HCT116 (cell line): ENCODE data around the gene ATG4B. TPM values are rescaled to one million over a fixed set of nuclear protein-coding genes. Genes with fewer than 3 reads are reported as not detected.

ENCODE experiments used
- ATAC-seq: fragments of 200-7000 bp; cut with Tn5 transposase; 2 replicates; pipeline ENCODE4 v1.9.1; 2020; ENCODE audit warnings: mild to moderate bottlenecking, moderate library complexity
- BruUV-seq: library from RNA; stranded (reverse); fragments of 400-500 nt; replicated peaks from 2 replicates; lab custom pipeline; 2021; lab: Mats Ljungman, UMichigan
- CTCF ChIA-PET: fragments of 300-600 bp; sonication (Branson Sonifier 250); formaldehyde crosslinking; loops from one replicate; lab custom pipeline; 2021; ENCODE audit warnings: antibody characterized with exemption; lab: Charles Lee
- POLR2A ChIA-PET: fragments of 300-600, 350-600 bp; sonication (Branson Sonifier 250); formaldehyde crosslinking; loops from one replicate; lab custom pipeline; 2021; ENCODE audit warnings: antibody characterized with exemption; lab: Charles Lee
- RAD21 ChIA-PET, 2 experiments: fragments of 300-600 bp; sonication (Branson Sonifier 250); formaldehyde crosslinking; loops; one replicate each; lab custom pipeline; 2023; ENCODE audit warnings: low total read pairs in 2 of 2; ENCODE audit not compliant: uncharacterized antibody in 2 of 2, unreplicated experiment in 2 of 2, low non-redundant PET in 1 of 2; lab: Charles Lee
- DNase-seq: peaks from one replicate; pipeline ENCODE4 v3.0.0-alpha.2; 2010; ENCODE audit warnings: low read depth, low spot score
- H2AFZ ChIP-seq: fragments of 200-600 bp; shearing (Covaris generic), sonication (generic); 2 replicates; pipeline ENCODE4 v1.6.1; 2017; ENCODE audit warnings: low read depth, mixed run types, mixed read lengths, antibody characterized with exemption, low read length; ENCODE audit not compliant: poor library complexity, severe bottlenecking
- H3K27ac ChIP-seq: 2 replicates; pipeline ENCODE4 v1.5.1; 2012; ENCODE audit warnings: low read depth, low read length
- H3K27me3 ChIP-seq: fragments of 200-600 bp; sonication (generic); 2 replicates; pipeline ENCODE4 v1.6.1; 2016; ENCODE audit warnings: mixed run types, low read length, mixed read lengths; ENCODE audit not compliant: insufficient read depth
- H3K36me3 ChIP-seq, 2 experiments: fragments of 200-500 bp in 1 of 2; fragments of 200-600 bp in 1 of 2; sonication (Bioruptor generic) in 1 of 2; sonication (generic) in 1 of 2; 2 replicates each; pipeline versions ENCODE4 v1.5.1 to v1.6.1; 2014 to 2016; ENCODE audit warnings: low read length in 2 of 2, inconsistent platforms in 1 of 2, mixed read lengths in 1 of 2, mixed run types in 1 of 2; ENCODE audit not compliant: insufficient read depth in 2 of 2, control insufficient read depth in 1 of 2
- H3K4me1 ChIP-seq, 2 experiments: fragments of 200-600 bp in 1 of 2; sonication (generic) in 1 of 2; 2 replicates each; pipeline versions ENCODE4 v1.5.1 to v1.6.1; 2012 to 2017; ENCODE audit warnings: low read length in 2 of 2, inconsistent platforms in 1 of 2, mild to moderate bottlenecking in 1 of 2, mixed read lengths in 1 of 2, mixed run types in 1 of 2, moderate library complexity in 1 of 2; ENCODE audit not compliant: insufficient read depth in 2 of 2, control insufficient read depth in 1 of 2
- H3K4me2 ChIP-seq: fragments of 200-600 bp; sonication (generic); 2 replicates; pipeline ENCODE4 v1.6.1; 2017; ENCODE audit warnings: mixed run types, low read length, mixed read lengths
- H3K4me3 ChIP-seq, 2 experiments: fragments of 200-600 bp in 1 of 2; sonication (generic) in 1 of 2; replicated peaks in 1 of 2; 2 replicates each; pipeline ENCODE4 v1.5.1; 2011 to 2016; ENCODE audit warnings: low read length in 2 of 2, control low read depth in 1 of 2, low read depth in 1 of 2, mild to moderate bottlenecking in 1 of 2, mixed read lengths in 1 of 2, mixed run types in 1 of 2
- H3K79me2 ChIP-seq: fragments of 200-600 bp; sonication (generic); 2 replicates; pipeline ENCODE4 v1.6.1; 2017; ENCODE audit warnings: mild to moderate bottlenecking, mixed run types, low read length, moderate library complexity, mixed read lengths; ENCODE audit not compliant: insufficient read depth
- H3K9ac ChIP-seq: fragments of 200-600 bp; sonication (generic); 2 replicates; pipeline ENCODE4 v1.6.1; 2016; ENCODE audit warnings: low read length, mixed read lengths
- H3K9me2 ChIP-seq: fragments of 200-600 bp; sonication (generic), shearing (Covaris generic); 2 replicates; pipeline ENCODE4 v1.6.1; 2017; ENCODE audit warnings: mixed run types, mild to moderate bottlenecking, moderate library complexity; ENCODE audit not compliant: insufficient read depth
- H3K9me3 ChIP-seq, 2 experiments: fragments of 200-500 bp in 1 of 2; fragments of 200-600 bp in 1 of 2; sonication (Bioruptor generic) in 1 of 2; sonication (generic) in 1 of 2; 2 replicates each; pipeline ENCODE4 v1.6.1; 2014 to 2017; ENCODE audit warnings: low read length in 2 of 2, mixed read lengths in 2 of 2, inconsistent platforms in 1 of 2, low read depth in 1 of 2, mild to moderate bottlenecking in 1 of 2, mixed run types in 1 of 2, moderate library complexity in 1 of 2; ENCODE audit not compliant: control insufficient read depth in 1 of 2, insufficient read depth in 1 of 2
- H4K20me1 ChIP-seq: fragments of 200-600 bp; sonication (generic), shearing (Covaris generic); 2 replicates; pipeline ENCODE4 v1.6.1; 2017; ENCODE audit warnings: mixed run types, mild to moderate bottlenecking, moderate library complexity; ENCODE audit not compliant: insufficient read depth
- CBX3 ChIP-seq: IDR thresholded peaks from 2 replicates; pipeline ENCODE4 v1.6.1; 2012; ENCODE audit warnings: low read depth
- CEBPB ChIP-seq: IDR thresholded peaks from 2 replicates; pipeline ENCODE4 v1.6.1; 2012; ENCODE audit warnings: low read depth
- EGR1 ChIP-seq: IDR thresholded peaks from 2 replicates; pipeline ENCODE4 v1.6.1; 2012; ENCODE audit warnings: low read depth
- EZH2 ChIP-seq: fragments of 200-600 bp; sonication (generic); IDR thresholded peaks from 2 replicates; pipeline ENCODE4 v1.6.1; 2017; ENCODE audit warnings: antibody characterized with exemption, mixed run types
- SIN3A ChIP-seq: IDR thresholded peaks from 2 replicates; pipeline ENCODE4 v1.6.1; 2012; ENCODE audit warnings: low read depth
- SP1 ChIP-seq: IDR thresholded peaks from 2 replicates; pipeline ENCODE4 v1.6.1; 2012; ENCODE audit warnings: low read depth
- TCF7L2 ChIP-seq: IDR thresholded peaks from 2 replicates; pipeline ENCODE4 v1.7.0; 2011; ENCODE audit warnings: borderline replicate concordance, inconsistent platforms; ENCODE audit not compliant: insufficient read depth, insufficient read length; ENCODE audit errors: extremely low read depth
- YY1 ChIP-seq: IDR thresholded peaks from 2 replicates; pipeline ENCODE4 v1.6.1; 2011; ENCODE audit warnings: low read length, low read depth, moderate library complexity, mild to moderate bottlenecking; ENCODE audit not compliant: insufficient replicate concordance; ENCODE audit errors: extremely low read depth
- ZBTB33 ChIP-seq: IDR thresholded peaks from 2 replicates; pipeline ENCODE4 v1.6.1; 2011; ENCODE audit warnings: mild to moderate bottlenecking, low read length, moderate library complexity; ENCODE audit not compliant: insufficient replicate concordance; ENCODE audit errors: extremely low read depth
- ZFX ChIP-seq: fragments of 450-650 bp; IDR thresholded peaks from 2 replicates; pipeline ENCODE4 v1.6.1; 2017
- intact Hi-C: fragments of 100-400 bp; cut with micrococcal nuclease; formaldehyde crosslinking; loops from 2 replicates; pipeline ENCODE4 v1.10.0; 2022
- total RNA-seq: library from RNA; stranded (reverse); gene quantifications from one replicate; pipeline ENCODE4 v1.2.1, GENCODE V29; 2021; ENCODE audit not compliant: unreplicated experiment
- TF ChIP-seq, protein P1 (sequence below), 3 experiments: fragments of 200-600 bp in 1 of 3; sonication (generic) in 1 of 3; IDR thresholded peaks in 2 of 3; conservative IDR thresholded peaks in 1 of 3; 2 replicates each; pipeline ENCODE4 v1.5.1; 2012 to 2017; ENCODE audit warnings: low read depth in 2 of 3, low read length in 2 of 3, antibody characterized with exemption in 1 of 3, borderline replicate concordance in 1 of 3, control low read depth in 1 of 3, mild to moderate bottlenecking in 1 of 3, mixed read lengths in 1 of 3, mixed run types in 1 of 3, moderate library complexity in 1 of 3; ENCODE audit not compliant: insufficient read depth in 1 of 3

The ATG4B gene
- total RNA-seq, 1 experiment from 2014 or later = 87.4 TPM

GRCh38 chr2:241612156-241613016 lies 25.1 kb upstream of the ATG4B start:
- H4K20me1 ChIP-seq = 0 out of 2 replicates have a peak, but pooled peaks cover 7% of the 10 kb centered on the region
- H3K4me2 ChIP-seq = no peak overlapping the region
- H3K4me1 ChIP-seq = peaks cover 0 to 3% of the 10 kb centered on the region in 2 experiments; a peak in 1 of 4 replicates
- DNase-seq = no peak
- H3K36me3 ChIP-seq = peaks cover 0 to 6% of the 10 kb centered on the region in 2 experiments; a peak in 1 of 4 replicates
- no peak for ATAC-seq
- H3K9me3 ChIP-seq = no peaks in the 10 kb centered on the region
- ChIA-PET POLR2A (no interaction called here), CTCF (no interaction called here), RAD21 (no interaction called here)
- no peaks in the 10 kb centered on the region for H3K27me3 ChIP-seq
- intact Hi-C loops = no loop called here
- no TSS peak for BruUV-seq
- H3K9me2 ChIP-seq = no peaks in the 10 kb centered on the region
- no peak overlapping the region for H2AFZ ChIP-seq
- TF ChIP-seq YY1 (no peak), SP1 (no peak), CBX3 (no peak), EZH2 (no peak), EGR1 (no peak), CEBPB (no peak), ZBTB33 (no peak), ZFX (no peak), TCF7L2 (no peak), SIN3A (no peak)
- TF ChIP-seq, protein P1, sequence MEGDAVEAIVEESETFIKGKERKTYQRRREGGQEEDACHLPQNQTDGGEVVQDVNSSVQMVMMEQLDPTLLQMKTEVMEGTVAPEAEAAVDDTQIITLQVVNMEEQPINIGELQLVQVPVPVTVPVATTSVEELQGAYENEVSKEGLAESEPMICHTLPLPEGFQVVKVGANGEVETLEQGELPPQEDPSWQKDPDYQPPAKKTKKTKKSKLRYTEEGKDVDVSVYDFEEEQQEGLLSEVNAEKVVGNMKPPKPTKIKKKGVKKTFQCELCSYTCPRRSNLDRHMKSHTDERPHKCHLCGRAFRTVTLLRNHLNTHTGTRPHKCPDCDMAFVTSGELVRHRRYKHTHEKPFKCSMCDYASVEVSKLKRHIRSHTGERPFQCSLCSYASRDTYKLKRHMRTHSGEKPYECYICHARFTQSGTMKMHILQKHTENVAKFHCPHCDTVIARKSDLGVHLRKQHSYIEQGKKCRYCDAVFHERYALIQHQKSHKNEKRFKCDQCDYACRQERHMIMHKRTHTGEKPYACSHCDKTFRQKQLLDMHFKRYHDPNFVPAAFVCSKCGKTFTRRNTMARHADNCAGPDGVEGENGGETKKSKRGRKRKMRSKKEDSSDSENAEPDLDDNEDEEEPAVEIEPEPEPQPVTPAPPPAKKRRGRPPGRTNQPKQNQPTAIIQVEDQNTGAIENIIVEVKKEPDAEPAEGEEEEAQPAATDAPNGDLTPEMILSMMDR (IDR thresholded peaks at IDR 0.05 in 2 of 3, conservative IDR thresholded peaks at IDR 0.05 in 1 of 3; ENCODE audit: borderline replicate concordance in 1 of 3, insufficient read depth in 1 of 3, low read depth in 2 of 3, low read length in 2 of 3) = no peak
- no peak overlapping the region for H3K9ac ChIP-seq
- H3K79me2 ChIP-seq = peaks cover 83% of the 10 kb centered on the region
- no peak overlapping the region for H3K4me3 ChIP-seq
- H3K27ac ChIP-seq = no peak overlapping the region
